Omental fat pad (tissue), 4 donors: ENCODE data around the gene PSMB3. TPM values are rescaled to one million over a fixed set of nuclear protein-coding genes. Genes with fewer than 3 reads are reported as not detected.
"Not testable (repeated sequence)": the region's sequence is repeated elsewhere in the genome, so short reads cannot be mapped to it uniquely, and the experiment has no call there.

Source experiments
- ATAC-seq: fragments of 150-250 bp; one replicate; pipeline ENCODE4 v1.9.1; 2016; ENCODE audit warnings: mild to moderate bottlenecking, moderate library complexity; ENCODE audit not compliant: low FRiP score
- DNase-seq: peaks from one replicate; pipeline ENCODE4 v3.0.0-alpha.2; 2019; ENCODE audit warnings: low spot score
- total RNA-seq, 4 donors: library from RNA; depleted of rRNA; stranded (reverse); fragments of >200 nt; gene quantifications; one replicate each; pipeline ENCODE4 v1.1.0, GENCODE V29; 2016
- TF ChIP-seq, protein P1 (sequence below), 3 donors: fragments of 450-650 bp; IDR thresholded peaks; one replicate each; pipeline ENCODE4 v1.5.1; 2016 to 2017; ENCODE audit warnings: antibody characterized with exemption in 3 of 3, mild to moderate bottlenecking in 3 of 3, moderate library complexity in 2 of 3

The PSMB3 gene
- total RNA-seq, 4 donors from 2014 or later: 140 to 169 (median 155) TPM

- DNase-seq (no peak), ATAC-seq (no peak)
- TF ChIP-seq, protein P1, sequence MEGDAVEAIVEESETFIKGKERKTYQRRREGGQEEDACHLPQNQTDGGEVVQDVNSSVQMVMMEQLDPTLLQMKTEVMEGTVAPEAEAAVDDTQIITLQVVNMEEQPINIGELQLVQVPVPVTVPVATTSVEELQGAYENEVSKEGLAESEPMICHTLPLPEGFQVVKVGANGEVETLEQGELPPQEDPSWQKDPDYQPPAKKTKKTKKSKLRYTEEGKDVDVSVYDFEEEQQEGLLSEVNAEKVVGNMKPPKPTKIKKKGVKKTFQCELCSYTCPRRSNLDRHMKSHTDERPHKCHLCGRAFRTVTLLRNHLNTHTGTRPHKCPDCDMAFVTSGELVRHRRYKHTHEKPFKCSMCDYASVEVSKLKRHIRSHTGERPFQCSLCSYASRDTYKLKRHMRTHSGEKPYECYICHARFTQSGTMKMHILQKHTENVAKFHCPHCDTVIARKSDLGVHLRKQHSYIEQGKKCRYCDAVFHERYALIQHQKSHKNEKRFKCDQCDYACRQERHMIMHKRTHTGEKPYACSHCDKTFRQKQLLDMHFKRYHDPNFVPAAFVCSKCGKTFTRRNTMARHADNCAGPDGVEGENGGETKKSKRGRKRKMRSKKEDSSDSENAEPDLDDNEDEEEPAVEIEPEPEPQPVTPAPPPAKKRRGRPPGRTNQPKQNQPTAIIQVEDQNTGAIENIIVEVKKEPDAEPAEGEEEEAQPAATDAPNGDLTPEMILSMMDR (IDR thresholded peaks at IDR 0.05): no peak
Measured at GRCh38 chr17:38773258-38773657, 20.7 kb downstream of the PSMB3 start.

DNA sequence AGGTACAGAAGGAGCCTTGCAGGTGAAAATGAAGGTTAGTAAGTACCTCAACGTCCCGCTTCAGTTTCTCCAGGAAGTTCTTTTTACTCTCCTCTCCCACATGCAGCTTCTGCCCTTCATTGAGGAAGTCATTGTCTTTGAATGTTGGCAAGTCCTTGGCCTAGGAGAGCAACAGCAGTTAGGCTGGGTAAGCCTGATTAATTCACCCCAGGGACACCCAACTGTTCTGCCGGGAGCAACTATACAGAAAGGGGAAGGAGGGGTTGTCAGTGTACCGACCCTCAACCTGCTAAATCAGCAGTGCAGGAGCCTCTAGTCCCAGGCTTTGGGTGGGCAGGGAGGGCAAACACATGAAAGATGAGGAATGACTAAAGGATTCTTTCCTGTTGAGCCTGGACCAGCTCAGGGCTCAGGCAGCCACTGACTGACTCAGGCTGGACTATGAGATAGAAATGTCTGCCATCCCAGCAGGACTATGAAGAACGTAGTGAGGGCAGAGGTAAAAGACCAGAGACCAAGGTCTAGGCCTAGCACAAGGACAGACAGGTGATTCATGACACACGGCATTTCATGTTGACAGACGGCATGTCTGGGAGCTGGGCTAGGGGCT is 25.2 kb downstream of the PSMB3 start:
- TF ChIP-seq, protein P1 (IDR thresholded peaks at IDR 0.05): no peak
- ATAC-seq: no peak
- no peak for DNase-seq

DNA sequence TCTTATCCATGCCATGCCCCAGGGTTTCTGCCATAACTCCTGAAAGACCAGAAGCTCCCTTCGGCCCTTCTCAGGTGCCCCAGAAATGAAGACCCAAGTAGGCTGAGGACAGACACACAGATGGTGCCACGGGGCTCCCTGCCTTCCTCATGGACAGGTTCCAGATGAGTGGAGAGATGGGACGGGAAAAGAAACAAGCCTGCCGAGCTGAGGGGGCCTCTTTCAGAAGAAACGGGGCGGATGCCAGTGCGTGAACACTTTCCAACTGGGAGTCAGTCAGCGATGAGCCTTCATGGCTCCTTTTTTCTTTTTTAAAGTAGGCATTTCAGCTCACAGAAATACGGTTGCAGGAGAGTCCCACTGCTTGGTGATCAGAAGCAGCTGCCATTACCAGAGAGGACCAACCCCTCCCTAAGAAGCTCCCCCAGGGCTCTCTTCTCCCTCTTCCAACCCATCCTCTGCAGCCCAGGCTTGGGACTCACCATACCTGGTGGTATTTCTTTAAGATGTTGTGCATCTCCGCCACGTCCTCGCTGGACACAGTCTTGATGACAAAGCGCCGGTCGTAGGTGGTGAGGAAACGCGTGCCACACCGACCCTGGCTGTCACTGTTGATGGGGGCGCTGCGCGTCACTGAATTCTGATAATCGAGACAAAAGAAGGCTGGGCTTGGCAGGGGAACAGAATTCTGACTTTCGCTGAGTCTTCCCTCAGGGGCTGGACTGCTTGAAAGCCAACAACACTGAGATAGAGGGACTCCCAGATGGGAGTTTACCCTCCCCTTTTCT is 27.6 kb downstream of the PSMB3 start:
- TF ChIP-seq, protein P1 (IDR thresholded peaks at IDR 0.05): no peak
- ATAC-seq: no peak
- DNase-seq: no peak

DNA sequence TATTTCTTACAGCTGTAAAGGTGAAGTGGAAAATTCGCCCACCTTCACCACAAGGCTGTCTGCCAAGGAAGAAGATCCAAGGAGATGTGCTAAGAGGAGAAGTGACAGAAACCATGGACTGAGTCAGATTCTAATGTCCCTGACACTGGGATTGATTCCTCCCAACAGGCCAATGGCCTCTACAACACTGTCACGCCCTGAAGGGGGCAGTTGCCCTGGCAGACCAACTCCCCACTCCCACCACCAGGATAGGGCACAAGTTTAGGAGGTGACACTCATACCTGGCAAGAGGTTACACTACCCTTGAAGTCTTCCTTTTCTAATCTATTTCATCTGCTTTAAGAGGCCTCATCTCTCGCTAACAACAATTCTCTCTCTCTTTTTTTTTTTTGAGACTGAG is 30.7 kb downstream of the PSMB3 start:
- no peak for DNase-seq
- ATAC-seq: no peak
- TF ChIP-seq, protein P1 (IDR thresholded peaks at IDR 0.05): no peak

DNA sequence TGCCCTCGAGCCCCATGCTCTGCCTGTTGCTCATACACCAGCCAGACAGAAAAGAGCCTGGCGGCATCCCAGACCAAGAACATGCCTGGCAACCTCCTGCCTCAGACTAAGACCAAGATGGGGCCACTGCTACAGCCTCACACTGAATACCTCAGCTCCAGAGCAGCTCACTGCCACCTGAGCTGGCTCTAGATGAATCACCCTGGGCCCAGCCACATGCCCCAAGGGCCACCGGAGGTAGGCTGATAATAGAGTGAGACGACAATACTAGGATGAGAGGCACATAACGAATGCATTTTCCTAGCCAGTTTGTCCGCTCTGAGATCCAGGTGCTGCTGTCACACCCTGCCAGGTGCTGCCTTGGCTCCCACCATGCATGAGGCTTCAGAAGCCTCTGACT is 33.8 kb downstream of the PSMB3 start:
- no peak for DNase-seq
- ATAC-seq: no peak
- TF ChIP-seq, protein P1 (IDR thresholded peaks at IDR 0.05): no peak

DNA sequence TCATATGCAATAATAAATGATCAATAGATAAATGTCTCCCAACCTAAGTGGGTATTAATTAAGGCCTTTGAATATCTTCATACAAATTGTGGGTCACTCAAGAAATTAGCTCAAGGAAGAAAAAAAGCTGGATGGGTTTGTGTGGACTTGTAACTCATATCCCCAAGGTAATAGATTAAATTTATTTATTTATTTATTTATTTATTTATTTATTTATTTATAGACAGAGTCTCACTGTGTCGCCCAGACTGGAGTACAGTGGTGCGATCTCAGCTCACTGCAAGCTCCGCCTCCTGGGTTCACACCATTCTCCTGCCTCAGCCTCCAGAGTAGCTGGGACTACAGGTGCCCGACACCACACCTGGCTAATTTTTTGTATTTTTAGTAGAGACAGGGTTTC is 35.5 kb downstream of the PSMB3 start:
- ATAC-seq, DNase-seq: not testable (repeated sequence)

DNA sequence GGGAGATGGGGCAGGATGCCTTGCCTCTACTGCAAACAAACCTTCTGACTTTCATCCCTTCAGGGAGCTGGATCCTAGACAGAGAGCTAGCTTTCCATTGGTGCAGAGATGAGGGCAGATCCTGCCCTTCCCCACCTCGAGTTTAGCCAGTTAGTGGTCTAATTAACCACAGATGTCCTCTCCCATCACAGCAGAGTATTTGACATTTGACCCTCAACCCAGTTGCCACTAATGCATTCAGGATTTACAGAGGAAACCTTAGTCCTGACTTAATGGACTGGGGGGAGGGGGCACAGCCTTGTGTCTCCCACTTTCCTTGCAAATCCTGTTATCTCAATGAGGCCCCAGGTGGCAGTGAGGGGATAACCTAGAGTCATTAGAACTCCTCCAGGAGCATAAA is 36.6 kb downstream of the PSMB3 start:
- ATAC-seq (no peak), DNase-seq (no peak)
- TF ChIP-seq, protein P1 (IDR thresholded peaks at IDR 0.05): no peak

GRCh38 chr17:38790148-38790707 is 37.7 kb downstream of the PSMB3 start:
- ATAC-seq, DNase-seq: not testable (repeated sequence)
